ENCODE results near the gene MGAT5. TPM values are rescaled to one million over a fixed set of nuclear protein-coding genes. Genes with fewer than 3 reads are reported as not detected.
A peak's percentile ranks its signal among the peaks of the same experiment; 100 is the strongest.

The MGAT5 gene
- total RNA-seq, 4 donors from 2014 or later, result 34.1 to 47.5 (median 42.6) TPM

- no peak for DNase-seq (ENCODE audit: low spot score in 2 of 2)
- WGBS, 2 donors, result 88 to 97% methylated on average over 2 of the region's 2 CpGs
These were observed 36.5 kb upstream of the MGAT5 start for GRCh38 chr2:134217351-134217750.

GRCh38 chr2:134217924-134218323 lies 35.9 kb upstream of the MGAT5 start:
- H3K9me3 ChIP-seq, result no peaks in the 10 kb centered on the region
- TF ChIP-seq EP300 (IDR thresholded peaks at IDR 0.05) (no peak), CTCF (IDR thresholded peaks at IDR 0.05) (no peak), POLR2A (IDR thresholded peaks at IDR 0.05) (no peak)
- H3K4me3 ChIP-seq, result no peak overlapping the region
- no peaks in the 10 kb centered on the region for H3K27me3 ChIP-seq
- H3K4me1 ChIP-seq, result peaks cover 0 to 29% (median 11%) of the 10 kb centered on the region in 4 donors
- no peak overlapping the region for H3K27ac ChIP-seq
- no peaks in the 10 kb centered on the region for H3K36me3 ChIP-seq
- no peak for DNase-seq (ENCODE audit: low spot score in 2 of 2)
- WGBS, 2 donors, result 67 to 89% methylated on average over 1 of the region's 1 CpG

More at GRCh38 chr2:134217351-134217750, 36.5 kb upstream of the MGAT5 start:
- Histone ChIP-seq H3K36me3 (no peaks in the 10 kb centered on the region), H3K27me3 (no peaks in the 10 kb centered on the region), H3K27ac (no peak overlapping the region), H3K4me3 (no peak overlapping the region), H3K9me3 (no peaks in the 10 kb centered on the region), H3K4me1 (peaks cover 0 to 29% (median 11%) of the 10 kb centered on the region in 4 donors)
- TF ChIP-seq EP300 (IDR thresholded peaks at IDR 0.05) (no peak), POLR2A (IDR thresholded peaks at IDR 0.05) (no peak), CTCF (IDR thresholded peaks at IDR 0.05) (no peak)

GRCh38 chr2:134218414-134218813 lies 35.5 kb upstream of the MGAT5 start:
- TF ChIP-seq CTCF (IDR thresholded peaks at IDR 0.05) (no peak), EP300 (IDR thresholded peaks at IDR 0.05) (no peak), POLR2A (IDR thresholded peaks at IDR 0.05) (no peak)
- peak overlapping the region in 1 of 4 donors; percentile 38 for H3K27ac ChIP-seq
- H3K36me3 ChIP-seq, result no peaks in the 10 kb centered on the region
- H3K4me3 ChIP-seq, result no peak overlapping the region
- 90 to 91% methylated on average over 3 of the region's 3 CpGs for WGBS, 2 donors
- DNase-seq (ENCODE audit: low spot score in 2 of 2), result no peak
- no peaks in the 10 kb centered on the region for H3K9me3 ChIP-seq
- peaks cover 0 to 29% (median 11%) of the 10 kb centered on the region in 4 donors for H3K4me1 ChIP-seq
- H3K27me3 ChIP-seq, result no peaks in the 10 kb centered on the region

- Histone ChIP-seq H3K27me3 (no peaks in the 10 kb centered on the region), H3K4me3 (no peak overlapping the region), H3K36me3 (no peaks in the 10 kb centered on the region), H3K4me1 (peaks cover 0 to 29% (median 11%) of the 10 kb centered on the region in 4 donors), H3K9me3 (no peaks in the 10 kb centered on the region), H3K27ac (peak overlapping the region in 2 of 4 donors; percentile 6 to 38)
- peak in 1 of 2 donors; percentile 40 for DNase-seq (ENCODE audit: low spot score in 2 of 2)
- no peak for TF ChIP-seq CTCF (IDR thresholded peaks at IDR 0.05)
- peak in 1 of 2 donors; percentile 77 for TF ChIP-seq EP300 (IDR thresholded peaks at IDR 0.05)
- TF ChIP-seq POLR2A (IDR thresholded peaks at IDR 0.05), result no peak
- whole genome bisulfite sequencing, 2 donors, result 70 to 77% methylated on average over 9 of the region's 9 CpGs
These were observed 34.8 kb upstream of the MGAT5 start for GRCh38 chr2:134218930-134219658.

- TF ChIP-seq CTCF (IDR thresholded peaks at IDR 0.05) (no peak), EP300 (IDR thresholded peaks at IDR 0.05) (no peak), POLR2A (IDR thresholded peaks at IDR 0.05) (no peak)
- Histone ChIP-seq H3K27ac (no peak overlapping the region), H3K4me3 (no peak overlapping the region), H3K4me1 (peaks cover 0 to 29% (median 11%) of the 10 kb centered on the region in 4 donors), H3K27me3 (no peaks in the 10 kb centered on the region), H3K9me3 (no peaks in the 10 kb centered on the region), H3K36me3 (no peaks in the 10 kb centered on the region)
- WGBS, 2 donors, result 77 to 81% methylated on average over 7 of the region's 7 CpGs
- DNase-seq (ENCODE audit: low spot score in 2 of 2), result no peak
These were observed 33.4 kb upstream of the MGAT5 start for GRCh38 chr2:134220344-134220974.
